HG03571 (cell line): Measurements from ENCODE around the gene SOX8.

Experiments
- ATAC-seq: cut with Tn5 transposase; IDR thresholded peaks from one replicate; pipeline ENCODE4 v1.9.1; 2021; ENCODE audit not compliant: unreplicated experiment

Gene SOX8

GRCh38 chr16:986411-986810 lies 4.8 kb downstream of the SOX8 start:
- ATAC-seq: no peak

GRCh38 chr16:986925-987582 lies 5.5 kb downstream of the SOX8 start:
- ATAC-seq: no peak

GRCh38 chr16:987906-988305 lies 6.3 kb downstream of the SOX8 start:
- ATAC-seq: no peak

- no peak for ATAC-seq
Observed at GRCh38 chr16:988471-989353, 7.1 kb downstream of the SOX8 start.

GRCh38 chr16:989354-989814 lies 7.8 kb downstream of the SOX8 start:
- ATAC-seq: no peak

- ATAC-seq: no peak
Observed at GRCh38 chr16:990516-991291, 9.1 kb downstream of the SOX8 start.

GRCh38 chr16:991345-991744 lies 9.8 kb downstream of the SOX8 start:
- ATAC-seq: no peak

GRCh38 chr16:991773-992172 lies 10.2 kb downstream of the SOX8 start:
- no peak for ATAC-seq

GRCh38 chr16:993731-994130 lies 12.2 kb downstream of the SOX8 start:
- ATAC-seq: no peak

GRCh38 chr16:995087-995486 lies 13.5 kb downstream of the SOX8 start:
- no peak for ATAC-seq

- ATAC-seq: no peak
Observed at GRCh38 chr16:995783-996182, 14.2 kb downstream of the SOX8 start.

GRCh38 chr16:996681-997080 lies 15.1 kb downstream of the SOX8 start:
- no peak for ATAC-seq

GRCh38 chr16:997440-998051 lies 16.0 kb downstream of the SOX8 start:
- no peak for ATAC-seq

- no peak for ATAC-seq
Observed at GRCh38 chr16:998211-998610, 16.6 kb downstream of the SOX8 start.

GRCh38 chr16:998615-999014 lies 17.0 kb downstream of the SOX8 start:
- ATAC-seq: no peak

- no peak for ATAC-seq
Observed at GRCh38 chr16:999677-1000076, 18.1 kb downstream of the SOX8 start.

GRCh38 chr16:1000608-1001007 lies 19.0 kb downstream of the SOX8 start:
- no peak for ATAC-seq

GRCh38 chr16:1001096-1001495 lies 19.5 kb downstream of the SOX8 start:
- ATAC-seq: no peak

GRCh38 chr16:1002399-1003166 lies 21.0 kb downstream of the SOX8 start:
- no peak for ATAC-seq
